IPS-18a (cell line): Measurements from ENCODE around the gene SPAG16.
A peak's percentile ranks its signal among the peaks of the same experiment; 100 is the strongest.
"Not testable (repeated sequence)": the region's sequence is repeated elsewhere in the genome, so short reads cannot be mapped to it uniquely, and the experiment has no call there.

Experiments used
- H3K27ac ChIP-seq: one replicate; pipeline ENCODE4 v1.5.1; 2013; ENCODE audit warnings: low read length
- H3K27me3 ChIP-seq: one replicate; pipeline ENCODE4 v1.6.1; 2013; ENCODE audit warnings: mild to moderate bottlenecking, low read length; ENCODE audit not compliant: control insufficient read depth, insufficient read depth
- H3K36me3 ChIP-seq: one replicate; pipeline ENCODE4 v1.6.1; 2013; ENCODE audit warnings: low read depth, low read length; ENCODE audit not compliant: control insufficient read depth
- H3K4me1 ChIP-seq: one replicate; pipeline ENCODE4 v1.6.1; 2013; ENCODE audit warnings: low read depth, low read length; ENCODE audit not compliant: control insufficient read depth
- H3K4me3 ChIP-seq: one replicate; pipeline ENCODE4 v1.5.1; 2013; ENCODE audit warnings: low read length
- H3K9ac ChIP-seq: one replicate; pipeline ENCODE4 v1.6.1; 2013; ENCODE audit warnings: mild to moderate bottlenecking, low read length, moderate library complexity
- H3K9me3 ChIP-seq: one replicate; pipeline ENCODE4 v1.6.1; 2013; ENCODE audit warnings: low read depth, low read length; ENCODE audit not compliant: control insufficient read depth

The SPAG16 gene

DNA sequence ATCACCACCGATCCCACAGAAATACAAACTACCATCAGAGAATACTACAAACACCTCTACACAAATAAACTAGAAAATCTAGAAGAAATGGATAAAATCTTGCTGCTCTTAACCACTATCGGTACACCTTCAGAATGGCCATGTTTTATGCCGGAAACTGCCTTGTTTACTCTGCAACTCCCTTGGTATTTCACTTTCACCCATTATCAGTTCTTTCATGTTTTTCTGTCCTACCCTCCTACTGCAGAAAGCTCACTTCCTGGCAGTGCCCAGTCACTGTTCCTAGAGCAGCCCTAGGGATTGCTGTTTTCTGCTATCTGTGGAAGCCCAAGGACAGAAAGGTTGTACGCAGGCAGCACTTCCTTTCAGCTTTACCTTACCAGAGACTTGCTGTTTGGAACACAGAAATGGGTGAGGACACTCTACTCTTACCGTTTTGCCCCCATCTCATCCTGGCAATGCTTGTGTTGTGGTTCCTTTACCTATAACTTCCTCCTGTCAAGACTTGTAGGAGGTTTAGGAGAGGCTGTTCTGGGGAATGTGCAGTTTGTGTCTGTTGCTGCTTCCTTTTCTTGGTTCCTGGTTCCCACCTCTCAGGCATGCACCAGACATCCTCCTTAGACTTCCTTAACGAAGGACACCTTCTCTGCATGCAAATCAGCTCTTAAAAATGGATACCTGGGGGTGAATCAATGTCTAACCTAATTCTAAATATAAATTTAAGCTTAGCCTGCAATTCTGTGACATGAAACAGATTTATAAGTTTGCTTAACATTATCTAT lies 394.4 kb downstream of the SPAG16 start:
- H3K9ac ChIP-seq, result no peak overlapping the region

DNA sequence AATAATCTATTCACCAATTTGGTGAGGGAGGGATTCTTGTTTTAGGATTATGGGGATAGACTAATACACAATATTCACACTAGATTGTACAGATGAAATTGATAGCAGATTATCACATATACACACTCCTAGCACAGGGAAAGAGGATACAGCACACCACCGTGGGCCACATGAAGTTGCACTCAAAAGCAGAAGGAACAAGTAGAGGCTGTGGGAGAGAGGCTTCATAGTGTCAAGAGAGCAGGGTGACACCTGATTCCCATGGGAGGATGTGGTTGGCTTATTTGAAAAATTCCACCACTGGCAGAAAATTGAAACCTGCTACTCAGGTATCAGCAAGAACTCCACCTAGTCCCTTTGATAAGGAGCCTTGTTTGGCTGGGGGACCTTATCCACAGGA lies 395.6 kb downstream of the SPAG16 start:
- H3K9me3 ChIP-seq, result peaks cover 3% of the 10 kb centered on the region
- no peak overlapping the region for H3K9ac ChIP-seq
- no peaks in the 10 kb centered on the region for H3K4me1 ChIP-seq
- no peak overlapping the region for H3K27ac ChIP-seq
- H3K27me3 ChIP-seq, result no peaks in the 10 kb centered on the region
- no peaks in the 10 kb centered on the region for H3K36me3 ChIP-seq
- H3K4me3 ChIP-seq, result no peak overlapping the region

More for the DNA sequence above, 394.4 kb downstream of the SPAG16 start:
- no peaks in the 10 kb centered on the region for H3K27me3 ChIP-seq
- no peak overlapping the region for H3K4me3 ChIP-seq
- H3K36me3 ChIP-seq, result no peaks in the 10 kb centered on the region
- H3K27ac ChIP-seq, result no peak overlapping the region
- H3K9me3 ChIP-seq, result peaks cover 3% of the 10 kb centered on the region
- no peaks in the 10 kb centered on the region for H3K4me1 ChIP-seq

DNA sequence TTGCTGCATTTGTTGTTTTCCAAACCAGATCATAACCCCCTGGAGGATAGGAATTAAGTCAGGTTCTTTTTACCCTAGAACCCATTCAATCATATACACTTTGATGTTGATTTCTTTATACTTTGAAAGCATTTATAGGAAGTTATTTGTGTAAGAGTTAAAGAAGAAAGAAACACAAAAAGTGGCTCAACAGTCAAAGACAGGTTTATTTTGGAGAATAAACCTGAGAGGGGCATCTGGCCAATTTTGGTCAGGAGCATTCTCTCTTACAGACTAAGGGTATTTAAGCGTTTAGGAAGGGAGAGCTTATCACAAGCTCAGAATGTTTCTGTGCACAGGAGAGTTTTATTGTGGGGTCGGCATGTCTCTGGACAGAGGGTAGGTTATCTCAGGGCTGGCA lies 398.0 kb downstream of the SPAG16 start:
- Histone ChIP-seq H3K4me3 (no peak overlapping the region), H3K9ac (no peak overlapping the region), H3K9me3 (peaks cover 3% of the 10 kb centered on the region), H3K27me3 (no peaks in the 10 kb centered on the region), H3K27ac (no peak overlapping the region), H3K4me1 (no peaks in the 10 kb centered on the region), H3K36me3 (no peaks in the 10 kb centered on the region)

DNA sequence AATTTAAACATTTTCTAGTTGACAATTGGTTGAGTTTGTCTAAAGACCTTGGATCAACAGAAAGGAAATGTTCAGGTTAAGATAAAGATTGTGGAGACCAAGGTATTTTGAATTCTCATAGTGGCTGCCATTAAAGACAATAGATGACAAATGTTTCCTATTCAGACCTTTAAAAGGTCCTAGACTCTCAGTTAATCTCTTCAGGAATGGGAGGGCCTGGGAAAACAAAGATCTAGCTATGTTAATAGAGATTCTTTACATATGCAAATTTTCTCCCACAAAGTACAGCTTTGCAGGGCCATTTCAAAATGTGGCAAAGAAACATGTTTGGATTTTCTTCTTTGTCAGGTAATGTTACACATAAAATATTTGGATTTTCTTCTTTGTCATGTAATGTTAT lies 403.9 kb downstream of the SPAG16 start:
- H3K4me3 ChIP-seq, result no peak overlapping the region
- no peaks in the 10 kb centered on the region for H3K27me3 ChIP-seq
- H3K27ac ChIP-seq, result peak overlapping the region; percentile 54
- no peaks in the 10 kb centered on the region for H3K36me3 ChIP-seq
- H3K9ac ChIP-seq, result no peak overlapping the region
- no peaks in the 10 kb centered on the region for H3K9me3 ChIP-seq
- H3K4me1 ChIP-seq, result peaks cover 12% of the 10 kb centered on the region

DNA sequence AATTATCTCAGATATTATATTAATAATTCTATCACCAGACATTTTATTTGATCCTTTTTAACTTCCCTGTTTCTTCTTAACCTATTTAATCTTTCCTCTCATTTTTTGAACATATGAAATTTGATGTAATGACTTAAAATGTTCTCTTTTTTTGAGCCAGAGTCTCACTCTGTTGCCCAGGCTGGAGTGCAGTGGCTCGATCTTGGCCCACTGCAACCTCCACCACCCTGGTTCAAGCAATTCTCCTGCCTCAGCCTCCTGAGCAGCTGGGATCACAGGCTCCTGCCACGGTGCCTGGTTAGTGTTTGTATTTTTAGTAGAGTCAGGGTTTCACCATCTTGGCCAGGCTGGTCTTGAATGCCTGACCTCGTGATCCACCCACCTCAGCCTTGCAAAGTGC lies 404.6 kb downstream of the SPAG16 start:
- H3K9me3 ChIP-seq, H3K36me3 ChIP-seq, H3K27me3 ChIP-seq, H3K9ac ChIP-seq, H3K27ac ChIP-seq, H3K4me3 ChIP-seq: not testable (repeated sequence)
- H3K4me1 ChIP-seq, result peaks cover 12% of the 10 kb centered on the region

DNA sequence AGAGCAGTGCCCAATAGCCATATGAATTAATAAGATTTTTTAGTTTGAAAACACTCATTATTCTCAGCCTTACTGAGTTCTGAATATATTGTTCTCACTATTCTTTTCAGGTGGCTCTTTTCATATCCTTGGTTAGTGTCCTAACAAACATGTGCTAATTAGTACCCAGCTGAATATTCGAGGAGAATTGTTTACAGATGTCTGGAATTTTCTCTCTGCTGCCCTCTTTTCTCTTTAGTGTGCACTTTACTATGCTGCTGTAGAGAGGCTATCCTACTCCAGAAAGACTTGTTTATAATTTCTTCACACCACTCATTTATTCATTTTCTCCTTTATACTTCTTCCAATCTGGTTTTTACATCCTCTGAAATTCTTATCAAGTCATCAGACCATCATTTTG lies 405.3 kb downstream of the SPAG16 start:
- Histone ChIP-seq H3K27me3 (no peaks in the 10 kb centered on the region), H3K9me3 (no peaks in the 10 kb centered on the region)

DNA sequence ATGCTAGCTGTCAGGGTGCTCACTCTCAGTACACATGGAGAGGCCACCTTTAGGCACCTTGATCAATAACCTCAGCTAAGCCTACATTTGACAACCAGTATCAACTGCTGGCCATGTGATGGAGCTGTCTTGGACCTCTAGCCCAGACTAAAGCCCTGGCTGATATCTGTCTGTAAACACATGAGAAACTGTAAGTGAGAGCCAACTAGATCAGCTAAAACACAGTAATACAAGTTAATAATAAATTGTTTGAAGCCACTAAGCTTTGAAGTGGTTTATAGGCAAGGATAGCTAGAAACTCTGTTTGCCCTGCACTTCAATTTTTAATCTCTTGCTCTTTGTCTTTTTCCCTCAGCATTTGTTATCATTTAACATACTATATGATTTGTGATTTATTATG lies 407.1 kb downstream of the SPAG16 start:
- H3K27ac ChIP-seq, result no peak overlapping the region
- no peaks in the 10 kb centered on the region for H3K27me3 ChIP-seq
- H3K4me3 ChIP-seq, result no peak overlapping the region
- H3K36me3 ChIP-seq, result no peaks in the 10 kb centered on the region
- H3K9ac ChIP-seq, result no peak overlapping the region
- H3K4me1 ChIP-seq, result peaks cover 12% of the 10 kb centered on the region
- no peaks in the 10 kb centered on the region for H3K9me3 ChIP-seq

More for the DNA sequence above, 405.3 kb downstream of the SPAG16 start:
- no peaks in the 10 kb centered on the region for H3K36me3 ChIP-seq
- H3K27ac ChIP-seq, result no peak overlapping the region
- H3K4me3 ChIP-seq, result no peak overlapping the region
- H3K4me1 ChIP-seq, result peaks cover 12% of the 10 kb centered on the region
- H3K9ac ChIP-seq, result no peak overlapping the region

DNA sequence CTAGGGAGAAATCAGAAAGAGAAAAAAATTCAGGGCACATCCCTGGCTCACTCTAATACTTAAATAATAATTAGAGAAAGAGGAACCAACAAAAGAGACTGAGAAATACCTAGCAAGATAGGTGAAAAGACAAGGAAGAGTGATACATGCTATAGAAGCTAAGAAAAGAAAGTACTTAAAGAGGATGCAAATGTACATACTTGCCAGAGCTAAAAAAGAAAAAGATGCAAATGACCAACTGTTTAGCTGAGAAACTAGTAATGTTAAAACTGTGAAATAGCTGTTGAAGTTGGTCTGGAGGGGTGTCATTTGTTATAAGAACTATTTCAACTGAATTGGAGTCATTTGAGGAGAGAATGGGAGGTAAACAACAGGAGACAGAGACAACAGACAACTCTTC lies 412.2 kb downstream of the SPAG16 start:
- no peaks in the 10 kb centered on the region for H3K36me3 ChIP-seq
- no peak overlapping the region for H3K27ac ChIP-seq
- no peaks in the 10 kb centered on the region for H3K4me1 ChIP-seq
- no peaks in the 10 kb centered on the region for H3K9me3 ChIP-seq
- no peak overlapping the region for H3K9ac ChIP-seq
- H3K27me3 ChIP-seq, result no peaks in the 10 kb centered on the region
- H3K4me3 ChIP-seq, result no peak overlapping the region

DNA sequence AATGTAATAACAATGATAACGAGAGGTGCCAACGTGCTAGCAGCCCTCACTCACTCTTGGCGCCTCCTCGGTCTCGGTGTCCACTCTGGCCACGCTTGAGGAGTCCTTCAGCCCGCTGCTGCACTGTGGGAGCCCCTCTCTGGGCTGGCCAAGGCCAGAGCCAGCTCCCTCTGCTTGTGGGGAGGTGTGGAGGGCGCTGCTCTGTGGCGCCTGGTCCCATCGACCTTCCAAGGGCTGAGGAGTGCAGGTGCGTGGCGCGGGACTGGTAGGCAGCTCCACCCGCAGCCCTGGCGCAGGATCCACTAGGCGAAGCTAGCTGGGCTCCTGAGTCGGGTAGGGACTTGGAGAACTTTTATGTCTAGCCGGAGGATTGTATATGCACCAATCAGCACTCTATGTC lies 417.1 kb downstream of the SPAG16 start:
- H3K27ac ChIP-seq, H3K9ac ChIP-seq, H3K27me3 ChIP-seq, H3K4me3 ChIP-seq, H3K36me3 ChIP-seq, H3K4me1 ChIP-seq, H3K9me3 ChIP-seq: not testable (repeated sequence)

DNA sequence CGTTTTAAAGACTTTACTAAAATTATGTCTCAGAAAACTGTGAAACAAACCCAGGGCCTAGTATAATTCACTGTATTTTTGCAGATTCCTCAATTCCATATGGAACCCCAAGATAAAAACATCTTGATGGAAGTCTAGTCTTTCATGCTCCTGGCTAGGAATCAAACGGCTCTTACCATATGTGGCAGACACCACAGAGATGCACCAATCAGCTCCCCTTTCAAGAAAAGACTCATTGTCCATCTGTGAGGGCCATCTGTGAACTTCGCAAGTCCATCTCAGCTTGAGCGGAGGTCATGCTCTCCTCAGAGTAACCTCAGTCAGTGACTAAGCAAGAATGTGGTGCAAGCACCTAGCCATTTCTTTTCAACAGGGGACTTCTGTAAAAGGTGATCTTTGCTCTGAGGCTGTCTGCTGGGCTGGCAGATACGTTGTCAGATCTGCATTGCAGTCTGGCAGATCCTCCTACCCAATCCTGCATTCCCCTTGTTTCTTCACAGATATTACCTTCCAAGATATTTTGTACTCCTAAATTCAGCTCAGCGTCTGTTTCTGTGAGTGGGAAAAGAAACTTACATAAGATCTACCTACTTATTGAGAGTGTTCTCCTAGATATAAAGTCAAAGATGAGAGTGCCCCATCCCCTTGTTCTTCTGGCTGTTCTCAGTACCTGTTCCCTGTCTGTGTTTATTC lies 419.3 kb downstream of the SPAG16 start:
- no peak overlapping the region for H3K27ac ChIP-seq
- no peaks in the 10 kb centered on the region for H3K9me3 ChIP-seq
- no peak overlapping the region for H3K4me3 ChIP-seq
- no peaks in the 10 kb centered on the region for H3K36me3 ChIP-seq
- H3K9ac ChIP-seq, result no peak overlapping the region
- H3K4me1 ChIP-seq, result no peaks in the 10 kb centered on the region
- no peaks in the 10 kb centered on the region for H3K27me3 ChIP-seq

DNA sequence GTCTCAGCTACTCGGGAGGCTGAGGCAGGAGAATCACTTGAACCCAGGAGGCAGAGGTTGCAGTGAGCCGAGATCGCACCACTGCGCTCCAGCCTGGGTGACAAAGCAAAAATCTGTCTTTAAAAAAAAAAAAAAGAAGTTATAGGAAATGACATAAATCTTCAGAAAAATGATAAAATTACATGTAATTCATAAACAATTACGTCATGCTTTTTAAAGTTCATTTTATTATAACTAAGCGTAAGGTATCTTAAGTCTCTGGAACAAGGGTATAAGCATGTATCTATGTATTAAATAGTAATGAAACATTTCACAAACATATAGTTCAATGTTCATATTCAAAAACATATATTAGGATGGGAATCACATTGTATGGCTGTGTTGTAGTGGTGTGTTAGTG lies 425.9 kb downstream of the SPAG16 start:
- Histone ChIP-seq H3K9ac (no peak overlapping the region), H3K4me3 (no peak overlapping the region), H3K27me3 (no peaks in the 10 kb centered on the region), H3K9me3 (no peaks in the 10 kb centered on the region), H3K4me1 (no peaks in the 10 kb centered on the region), H3K27ac (no peak overlapping the region), H3K36me3 (no peaks in the 10 kb centered on the region)

DNA sequence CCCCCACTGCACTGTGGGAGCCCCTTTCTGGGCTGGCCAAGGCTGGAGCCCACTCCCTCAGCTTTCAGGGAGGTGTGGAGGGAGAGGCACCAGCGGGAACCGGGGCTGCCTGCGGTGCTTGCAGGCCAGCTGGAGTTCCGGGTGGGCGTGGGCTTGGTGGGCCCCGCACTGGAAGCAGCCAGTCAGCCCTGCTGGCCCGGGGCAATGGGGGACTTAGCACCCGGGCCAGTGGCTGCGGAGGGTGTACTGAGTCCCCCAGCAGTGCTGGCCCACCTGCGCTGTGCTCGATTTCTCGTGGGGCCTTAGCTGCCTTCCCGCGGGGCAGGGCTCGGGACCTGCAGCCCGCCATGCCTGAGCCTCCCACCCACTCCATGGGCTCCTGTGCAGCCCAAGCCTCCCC lies 434.1 kb downstream of the SPAG16 start:
- peaks cover 10% of the 10 kb centered on the region for H3K4me1 ChIP-seq
- H3K9me3 ChIP-seq, H3K27ac ChIP-seq, H3K36me3 ChIP-seq, H3K4me3 ChIP-seq, H3K27me3 ChIP-seq, H3K9ac ChIP-seq: not testable (repeated sequence)
